Measurements from ENCODE around the gene MRPL28.
"Not testable (repeated sequence)": the region's sequence is repeated elsewhere in the genome, so short reads cannot be mapped to it uniquely, and the experiment has no call there.

The MRPL28 gene

DNA sequence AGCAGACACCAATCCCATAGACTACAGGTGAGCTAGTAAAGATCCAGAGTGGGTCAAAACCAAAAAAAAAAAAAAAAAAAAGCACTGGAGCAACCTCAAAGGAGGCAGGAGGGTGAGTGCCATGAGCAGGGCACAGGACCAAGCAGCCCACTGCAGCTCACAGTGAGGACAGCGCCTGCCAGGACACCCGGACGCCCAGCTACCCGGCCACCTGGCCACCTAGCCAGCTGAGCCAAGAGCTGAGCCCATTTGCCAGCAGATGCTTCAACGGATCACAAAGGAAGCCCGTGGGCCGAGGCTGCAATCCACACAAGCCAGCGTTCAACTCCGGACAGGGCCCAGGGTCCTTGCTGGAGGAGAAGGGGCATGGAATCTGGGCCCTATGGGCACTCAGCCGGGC, 32.9 kb downstream of the MRPL28 start:
- no peak for DNase-seq

GRCh38 chr16:336269-336668, 34.1 kb downstream of the MRPL28 start:
- DNase-seq: no peak

DNA sequence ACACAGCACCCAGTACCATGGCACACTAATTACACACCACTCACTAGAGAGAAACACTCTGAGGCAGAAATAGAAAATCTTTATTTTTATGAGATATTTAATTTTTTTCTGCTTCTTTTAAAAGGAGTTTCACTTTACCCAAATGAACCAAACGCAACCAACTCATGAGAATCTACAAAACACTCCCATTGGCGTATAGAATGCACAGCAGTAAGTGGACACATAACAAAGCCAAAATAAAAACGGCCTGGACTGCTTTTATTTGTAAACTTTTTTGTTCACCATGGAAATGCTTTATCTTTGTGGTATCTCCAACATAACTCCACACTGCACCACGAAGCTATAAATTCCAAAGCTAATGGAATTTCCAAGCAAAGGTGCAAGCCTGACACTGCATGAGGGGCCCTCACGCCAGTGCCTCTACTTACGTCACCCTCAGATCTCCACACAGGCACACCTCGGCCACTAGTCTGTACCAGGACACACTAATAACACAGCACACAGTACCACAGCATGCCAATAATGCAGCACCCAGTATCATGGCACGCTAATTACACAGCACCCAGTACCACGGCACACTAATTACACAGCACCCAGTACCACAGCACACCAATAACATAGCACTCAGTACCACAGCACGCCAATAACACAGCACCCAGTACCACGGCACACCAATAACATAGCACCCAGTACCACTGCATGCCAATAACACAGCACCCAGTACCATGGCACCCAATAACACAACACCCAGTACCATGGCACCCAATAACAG, 35.3 kb downstream of the MRPL28 start:
- not testable (repeated sequence) for DNase-seq

GRCh38 chr16:334164-334832, 36.0 kb downstream of the MRPL28 start:
- DNase-seq: not testable (repeated sequence)

- DNase-seq: no peak
Observed at GRCh38 chr16:333406-334094, 36.8 kb downstream of the MRPL28 start.

DNA sequence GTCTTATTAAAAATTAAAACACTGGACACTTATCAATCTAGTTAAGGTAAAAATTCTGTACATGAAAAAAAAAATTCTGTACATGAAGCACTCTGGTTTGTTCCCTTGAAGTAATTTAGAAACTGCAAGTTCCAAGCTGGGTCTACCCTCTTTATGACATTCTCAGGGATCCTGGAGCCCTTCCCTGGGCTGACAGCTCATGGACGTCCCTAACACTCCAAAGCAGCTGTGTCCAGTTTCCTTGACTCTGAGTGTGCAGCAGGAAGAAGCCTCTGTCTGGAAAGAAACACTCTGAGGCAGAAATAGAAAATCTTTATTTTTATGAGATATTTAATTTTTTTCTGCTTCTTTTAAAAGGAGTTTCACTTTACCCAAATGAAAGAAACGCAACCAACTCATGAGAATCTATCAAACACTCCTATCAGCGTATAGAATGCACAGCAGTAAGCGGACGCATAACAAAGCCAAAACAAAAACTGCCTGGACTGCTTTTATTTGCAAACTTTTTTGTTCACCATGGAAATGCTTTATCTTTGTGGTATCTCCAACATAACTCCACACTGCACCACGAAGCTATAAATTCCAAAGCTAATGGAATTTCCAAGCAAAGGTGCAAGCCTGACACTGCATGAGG, 39.0 kb downstream of the MRPL28 start:
- not testable (repeated sequence) for DNase-seq

GRCh38 chr16:330741-331140, 39.6 kb downstream of the MRPL28 start:
- no peak for DNase-seq

GRCh38 chr16:325375-326145, 44.8 kb downstream of the MRPL28 start:
- no peak for DNase-seq

DNA sequence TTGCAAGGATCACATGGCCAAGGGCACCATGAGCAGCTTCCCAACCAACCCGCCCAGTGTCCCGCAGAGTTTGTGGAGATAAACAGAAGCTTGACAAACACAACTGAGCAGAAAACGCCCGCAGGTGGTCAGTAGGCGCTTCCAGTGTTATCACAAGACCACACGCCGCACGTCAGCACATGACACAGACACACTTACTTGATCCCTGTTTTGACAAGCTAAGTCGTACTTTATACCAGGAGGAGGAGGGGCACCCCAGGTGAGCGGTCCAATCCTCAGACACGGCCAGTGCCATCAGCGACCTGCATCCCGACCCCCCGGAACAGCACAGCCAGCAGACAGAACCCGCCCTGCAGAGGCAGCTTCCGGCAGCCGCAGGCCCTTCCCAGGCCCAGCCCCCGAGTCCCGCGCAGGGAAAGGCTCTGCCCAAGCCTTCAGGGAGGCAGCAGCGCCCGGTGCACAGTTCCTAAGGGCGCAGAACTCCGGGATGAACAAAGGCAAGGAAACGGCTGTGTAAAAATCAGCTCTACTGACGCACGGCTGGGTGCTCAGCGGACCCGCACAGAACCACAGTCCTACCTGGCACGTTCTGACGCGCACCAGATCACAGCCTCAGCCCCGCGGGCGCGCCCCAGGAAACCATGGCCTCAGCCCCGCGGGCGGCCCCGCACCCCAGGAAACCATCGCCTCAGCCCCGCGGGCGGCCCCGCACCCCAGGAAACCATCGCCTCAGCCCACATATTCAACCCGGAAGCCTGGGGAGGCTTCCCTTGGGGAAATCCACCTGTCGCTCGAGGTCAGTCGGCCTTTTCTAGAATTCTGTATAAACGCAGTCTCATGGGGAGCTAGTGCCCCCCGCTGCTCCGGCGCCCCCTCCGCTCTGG, 45.6 kb downstream of the MRPL28 start:
- peak; percentile 81 for DNase-seq

DNA sequence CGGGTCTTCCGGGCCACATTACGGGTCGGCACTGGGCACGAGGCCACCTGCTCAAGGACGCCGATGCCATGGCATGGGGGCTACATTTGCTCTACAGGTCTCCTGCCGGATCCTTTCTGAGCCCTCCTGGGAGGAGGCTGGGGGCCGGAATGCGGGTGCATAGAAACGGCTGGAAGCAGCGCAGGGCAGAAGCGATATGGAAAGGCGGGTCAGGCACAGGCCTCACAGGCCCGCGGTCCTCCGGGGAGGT, 46.2 kb downstream of the MRPL28 start:
- DNase-seq: no peak

- DNase-seq: no peak
Observed at GRCh38 chr16:322476-323143, 47.7 kb downstream of the MRPL28 start.

DNA sequence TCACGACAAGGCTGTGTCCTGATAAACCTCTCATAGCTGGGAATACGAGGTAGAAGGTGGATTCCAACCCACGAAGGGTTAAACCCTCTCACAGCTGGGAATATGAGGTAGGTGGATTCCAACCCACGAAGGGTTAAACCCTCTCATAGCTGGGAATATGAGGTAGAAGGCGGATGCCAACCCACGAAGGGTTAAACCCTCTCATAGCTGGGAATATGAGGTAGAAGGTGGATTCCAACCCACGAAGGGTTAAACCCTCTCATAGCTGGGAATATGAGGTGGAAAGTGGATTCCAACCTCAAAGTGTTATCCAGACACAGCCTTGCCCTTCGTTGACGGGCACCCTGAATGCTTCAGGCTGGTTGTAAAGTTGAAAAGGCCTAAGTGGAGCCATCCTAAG, 48.8 kb downstream of the MRPL28 start:
- no peak for DNase-seq

DNA sequence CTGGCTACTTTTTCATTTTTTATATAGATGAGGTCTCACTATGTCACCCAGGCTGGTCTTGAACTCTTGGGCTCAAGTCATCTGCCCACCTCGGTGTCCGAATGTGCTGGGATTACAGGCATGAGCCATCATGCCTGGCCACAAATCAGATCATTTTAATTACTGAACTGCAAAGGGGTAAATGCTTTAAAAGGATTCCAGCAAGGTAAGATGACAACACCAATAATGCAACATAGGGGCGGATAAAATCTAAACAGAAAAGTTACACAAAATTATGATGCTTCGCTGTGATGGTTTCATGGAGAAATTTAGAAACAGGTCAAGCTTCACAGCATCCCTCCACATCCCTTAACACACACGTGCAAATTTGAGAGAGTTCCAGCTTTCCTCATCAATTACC, 50.1 kb downstream of the MRPL28 start:
- DNase-seq: no peak

DNA sequence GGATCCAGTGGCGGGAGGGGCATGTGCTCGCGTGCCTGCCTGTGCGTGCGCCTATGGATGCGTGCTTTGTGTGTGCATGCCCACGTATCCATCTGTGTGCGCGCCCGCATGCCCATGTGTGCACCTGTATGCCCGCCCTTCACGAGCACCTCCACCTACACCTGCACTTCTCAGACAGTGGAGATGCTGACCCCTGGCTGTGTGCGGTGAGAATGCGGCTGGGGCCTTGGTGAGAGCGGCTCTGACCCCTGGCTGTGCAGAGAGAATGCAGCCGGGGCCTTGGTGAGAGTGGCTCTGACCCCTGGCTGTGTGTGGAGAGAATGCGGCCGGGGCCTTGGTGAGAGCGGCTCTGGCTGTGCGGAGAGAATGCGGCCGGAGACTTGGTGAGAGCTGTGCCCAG, 51.7 kb downstream of the MRPL28 start:
- DNase-seq: no peak

GRCh38 chr16:317583-317982, 52.8 kb downstream of the MRPL28 start:
- no peak for DNase-seq
